ENCODE measurements around the gene CCDC120. TPM values are rescaled to one million over a fixed set of nuclear protein-coding genes. Genes with fewer than 3 reads are reported as not detected.

The CCDC120 gene
- polyA plus RNA-seq, 1 donor from 2014 or later: 3.1 TPM

GRCh38 chrX:49030283-49030682 is 28.5 kb upstream of the CCDC120 start:
- H2AFZ ChIP-seq (ENCODE audit: low read depth, low read length): no peak overlapping the region
- no peak overlapping the region for H3K4me3 ChIP-seq (ENCODE audit: low read length)
- H3K9me3 ChIP-seq (ENCODE audit: low read length): no peaks in the 10 kb centered on the region
- no peak overlapping the region for H3K9ac ChIP-seq (ENCODE audit: low read length)
- no peaks in the 10 kb centered on the region for H3F3A ChIP-seq (ENCODE audit: insufficient read depth, low read length, poor library complexity, severe bottlenecking)
- no peaks in the 10 kb centered on the region for H3K27me3 ChIP-seq (ENCODE audit: insufficient read depth, low read depth, low read length)
- H3K79me2 ChIP-seq (replicated peaks; ENCODE audit: insufficient read depth, low read length): no peaks in the 10 kb centered on the region
- TF ChIP-seq CTCF (IDR thresholded peaks at IDR 0.05; ENCODE audit: poor library complexity, severe bottlenecking) (no peak), SMC3 (conservative IDR thresholded peaks at IDR 0.05; ENCODE audit: poor library complexity) (no peak), REST (IDR thresholded peaks at IDR 0.05; ENCODE audit: borderline replicate concordance) (no peak), RAD21 (conservative IDR thresholded peaks at IDR 0.05) (no peak), MXI1 (conservative IDR thresholded peaks at IDR 0.05; ENCODE audit: poor library complexity, severe bottlenecking) (no peak), TAF1 (IDR thresholded peaks at IDR 0.05; ENCODE audit: low read depth) (no peak), EP300 (conservative IDR thresholded peaks at IDR 0.05; ENCODE audit: poor library complexity, severe bottlenecking) (no peak), POLR2AphosphoS5 (IDR thresholded peaks at IDR 0.05) (no peak), EZH2 (IDR thresholded peaks at IDR 0.05; ENCODE audit: borderline replicate concordance, insufficient read depth, low read length, poor library complexity, severe bottlenecking) (no peak)
- no peaks in the 10 kb centered on the region for H3K36me3 ChIP-seq (ENCODE audit: insufficient read depth, low read length)
- H3K27ac ChIP-seq (ENCODE audit: low read length): no peak overlapping the region
- H3K4me2 ChIP-seq (ENCODE audit: low read length): no peak overlapping the region
- no peaks in the 10 kb centered on the region for H4K20me1 ChIP-seq (ENCODE audit: insufficient read depth)
- H3K9me2 ChIP-seq (ENCODE audit: insufficient read depth, low read length): no peaks in the 10 kb centered on the region

- no peaks in the 10 kb centered on the region for H3K27me3 ChIP-seq (ENCODE audit: insufficient read depth, low read depth, low read length)
- no peaks in the 10 kb centered on the region for H4K20me1 ChIP-seq (ENCODE audit: insufficient read depth)
- H3K9me3 ChIP-seq (ENCODE audit: low read length): no peaks in the 10 kb centered on the region
- H3K79me2 ChIP-seq (replicated peaks; ENCODE audit: insufficient read depth, low read length): peaks cover 6% of the 10 kb centered on the region
- no peaks in the 10 kb centered on the region for H3K36me3 ChIP-seq (ENCODE audit: insufficient read depth, low read length)
- no peaks in the 10 kb centered on the region for H3K9me2 ChIP-seq (ENCODE audit: insufficient read depth, low read length)
- no peak overlapping the region for H3K4me2 ChIP-seq (ENCODE audit: low read length)
- no peak overlapping the region for H2AFZ ChIP-seq (ENCODE audit: low read depth, low read length)
- H3F3A ChIP-seq (ENCODE audit: insufficient read depth, low read length, poor library complexity, severe bottlenecking): no peaks in the 10 kb centered on the region
- no peak overlapping the region for H3K27ac ChIP-seq (ENCODE audit: low read length)
- no peak overlapping the region for H3K4me3 ChIP-seq (ENCODE audit: low read length)
- no peak overlapping the region for H3K9ac ChIP-seq (ENCODE audit: low read length)
- TF ChIP-seq EP300 (conservative IDR thresholded peaks at IDR 0.05; ENCODE audit: poor library complexity, severe bottlenecking): no peak
- no peak for TF ChIP-seq CTCF (IDR thresholded peaks at IDR 0.05; ENCODE audit: poor library complexity, severe bottlenecking)
- TF ChIP-seq EZH2 (IDR thresholded peaks at IDR 0.05; ENCODE audit: borderline replicate concordance, insufficient read depth, low read length, poor library complexity, severe bottlenecking): no peak
- TF ChIP-seq MXI1 (conservative IDR thresholded peaks at IDR 0.05; ENCODE audit: poor library complexity, severe bottlenecking): no peak
- TF ChIP-seq POLR2AphosphoS5 (IDR thresholded peaks at IDR 0.05): no peak
- no peak for TF ChIP-seq RAD21 (conservative IDR thresholded peaks at IDR 0.05)
- no peak for TF ChIP-seq REST (IDR thresholded peaks at IDR 0.05; ENCODE audit: borderline replicate concordance)
- no peak for TF ChIP-seq TAF1 (IDR thresholded peaks at IDR 0.05; ENCODE audit: low read depth)
- no peak for TF ChIP-seq SMC3 (conservative IDR thresholded peaks at IDR 0.05; ENCODE audit: poor library complexity)
Measured at GRCh38 chrX:49037883-49038475, 20.8 kb upstream of the CCDC120 start.

Data from neural cell (in vitro differentiated cells).